T-cell (primary cell): ENCODE measurements around the gene ADIRF. TPM values are rescaled to one million over a fixed set of nuclear protein-coding genes. Genes with fewer than 3 reads are reported as not detected.

Experiments used
- ATAC-seq, 4 experiments: fragments of 200-7000 bp in 3 of 4; fragments of 150-1000 bp in 1 of 4; cut with Tn5 transposase; replicated peaks in 1 of 4; 1 replicate in 3 of 4; 2 replicates in 1 of 4; pipeline ENCODE4 v1.10.0; 2021; ENCODE audit warnings: moderate library complexity in 3 of 4, mild to moderate bottlenecking in 2 of 4, moderate number of reproducible peaks in 1 of 4
- CTCF ChIA-PET, 2 donors: fragments of 300-600 bp; sonication (Branson Sonifier 250); formaldehyde crosslinking; loops; one replicate each; lab custom pipeline; 2022; ENCODE audit warnings: antibody characterized with exemption in 2 of 2; lab: Charles Lee
- POLR2A ChIA-PET, 2 donors: fragments of 300-600 bp; sonication (Branson Sonifier 250); formaldehyde crosslinking; loops; one replicate each; lab custom pipeline; 2022; ENCODE audit warnings: antibody characterized with exemption in 2 of 2; lab: Charles Lee
- DNase-seq, 35 experiments: peaks; one replicate each; pipeline versions ENCODE4 v3.0.0 to v3.0.0-alpha.2; 2013 to 2023
- H3K27ac ChIP-seq: one replicate; pipeline ENCODE4 v1.5.1; 2013; ENCODE audit warnings: low read length
- H3K27me3 ChIP-seq, 2 experiments: replicated peaks in 1 of 2; 1 replicate in 1 of 2; 2 replicates in 1 of 2; pipeline versions ENCODE4 v1.6.1 to v1.7.0; 2013; ENCODE audit warnings: low read length in 1 of 2, mixed read lengths in 1 of 2; ENCODE audit not compliant: control insufficient read depth in 2 of 2, insufficient read depth in 2 of 2; ENCODE audit errors: extremely low read depth in 1 of 2
- H3K36me3 ChIP-seq, 2 donors: 1 replicate in 1 of 2; 2 replicates in 1 of 2; pipeline versions ENCODE4 v1.6.1 to v1.7.0; 2013; ENCODE audit warnings: low read length in 1 of 2; ENCODE audit not compliant: control insufficient read depth in 2 of 2, insufficient read depth in 1 of 2; ENCODE audit errors: extremely low read depth in 1 of 2
- H3K4me1 ChIP-seq, 2 experiments: 1 replicate in 1 of 2; 2 replicates in 1 of 2; pipeline versions ENCODE4 v1.6.1 to v1.7.0; 2013; ENCODE audit warnings: low read length in 2 of 2, mixed read lengths in 1 of 2; ENCODE audit not compliant: insufficient read depth in 2 of 2, control insufficient read depth in 1 of 2; ENCODE audit errors: extremely low read depth in 1 of 2
- H3K4me3 ChIP-seq, 2 donors: 1 replicate in 1 of 2; 2 replicates in 1 of 2; pipeline versions ENCODE4 v1.5.1 to v1.7.0; 2013; ENCODE audit warnings: mild to moderate bottlenecking in 2 of 2, low read length in 1 of 2, moderate library complexity in 1 of 2; ENCODE audit not compliant: control insufficient read depth in 1 of 2; ENCODE audit errors: extremely low read depth in 1 of 2
- H3K9me3 ChIP-seq: 2 replicates; pipeline ENCODE4 v1.7.0; 2013
- H3K27ac Mint-ChIP-seq, 2 donors: one replicate each; pipeline ENCODE4 v1.8.0; 2020 to 2021; ENCODE audit warnings: mild to moderate bottlenecking in 2 of 2, mixed read lengths in 2 of 2
- H3K27me3 Mint-ChIP-seq, 2 donors: one replicate each; pipeline ENCODE4 v1.8.0; 2021 to 2022; ENCODE audit warnings: mixed read lengths in 2 of 2
- H3K36me3 Mint-ChIP-seq: one replicate; pipeline ENCODE4 v1.8.0; 2021; ENCODE audit warnings: mixed read lengths
- H3K4me1 Mint-ChIP-seq, 3 donors: one replicate each; pipeline ENCODE4 v1.8.0; 2020 to 2022; ENCODE audit warnings: mixed read lengths in 3 of 3, mild to moderate bottlenecking in 1 of 3
- H3K4me3 Mint-ChIP-seq, 3 donors: one replicate each; pipeline ENCODE4 v1.8.0; 2020 to 2022; ENCODE audit warnings: mild to moderate bottlenecking in 3 of 3, mixed read lengths in 3 of 3, moderate library complexity in 3 of 3
- H3K9me3 Mint-ChIP-seq, 3 donors: one replicate each; pipeline ENCODE4 v1.8.0; 2020 to 2022; ENCODE audit warnings: mixed read lengths in 3 of 3
- WGBS: methylation state at CpG from one replicate; pipeline ENCODE4 v1.1.5; 2013; ENCODE audit warnings: missing lambda C conversion rate; ENCODE audit not compliant: insufficient coverage; 5-methylcytosine and 5-hydroxymethylcytosine counted together
- total RNA-seq, 35 experiments: library from RNA in 6 of 35; stranded (reverse) in 6 of 35; fragments of 120-200 nt in 1 of 35; gene quantifications; one replicate each; pipeline versions ENCODE4 v1.2.1 to v1.2.4 and lab custom pipeline; 2013 to 2026

Gene ADIRF
- total RNA-seq, 5 donors from 2014 or later (not counting 1 experiment from before 2014, with no cell fraction given) = 0.41 to 0.76 (median 0.66) TPM; not detected in 2

DNA sequence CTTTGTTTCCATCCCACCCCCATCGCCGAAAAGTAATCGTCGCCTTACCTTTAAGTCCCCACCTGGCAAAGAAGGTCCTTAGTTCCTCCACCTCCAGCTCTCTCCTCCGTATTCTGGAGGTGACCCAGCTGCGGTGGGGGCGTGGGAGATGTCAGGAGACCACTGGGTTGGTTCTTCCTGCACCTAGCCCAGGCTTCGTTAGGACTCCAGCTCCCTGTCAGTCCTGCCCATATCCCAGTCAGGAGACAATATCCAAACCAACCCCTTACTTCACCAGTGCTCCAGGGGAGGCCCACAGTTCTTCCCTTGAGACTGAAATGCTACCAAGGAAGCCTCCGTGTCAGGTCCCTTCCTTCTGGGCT lies 693 bp downstream of the ADIRF start:
- CTCF ChIA-PET = interaction anchor here (0.5 to 2.8 kb wide), 3 partner anchors 14 to 216 kb away, joined by 3 to 8 read pairs (median 3); no protein-coding TSS in a partner anchor
- Histone ChIP-seq H3K9me3 (no peaks in the 10 kb centered on the region), H3K4me1 (peaks cover 7 to 67% of the 10 kb centered on the region in 2 experiments), H3K27ac (no peak overlapping the region), H3K27me3 (peaks cover 4 to 27% of the 10 kb centered on the region in 2 experiments), H3K36me3 (no peaks in the 10 kb centered on the region), H3K4me3 (peak overlapping the region in 1 of 2 donors; percentile 35)
- ATAC-seq (no peak), DNase-seq (no peak)
- Mint-ChIP-seq H3K4me3 (peak overlapping the region; percentile 7 to 86 (median 24)), H3K9me3 (no peaks in the 10 kb centered on the region), H3K27me3 (no peaks in the 10 kb centered on the region), H3K4me1 (peaks cover 41 to 58% (median 49%) of the 10 kb centered on the region in 3 donors), H3K27ac (no peak overlapping the region), H3K36me3 (no peaks in the 10 kb centered on the region)
- WGBS = 66% methylated on average over 3 of the region's 9 CpGs
- POLR2A ChIA-PET = no interaction called here

DNA sequence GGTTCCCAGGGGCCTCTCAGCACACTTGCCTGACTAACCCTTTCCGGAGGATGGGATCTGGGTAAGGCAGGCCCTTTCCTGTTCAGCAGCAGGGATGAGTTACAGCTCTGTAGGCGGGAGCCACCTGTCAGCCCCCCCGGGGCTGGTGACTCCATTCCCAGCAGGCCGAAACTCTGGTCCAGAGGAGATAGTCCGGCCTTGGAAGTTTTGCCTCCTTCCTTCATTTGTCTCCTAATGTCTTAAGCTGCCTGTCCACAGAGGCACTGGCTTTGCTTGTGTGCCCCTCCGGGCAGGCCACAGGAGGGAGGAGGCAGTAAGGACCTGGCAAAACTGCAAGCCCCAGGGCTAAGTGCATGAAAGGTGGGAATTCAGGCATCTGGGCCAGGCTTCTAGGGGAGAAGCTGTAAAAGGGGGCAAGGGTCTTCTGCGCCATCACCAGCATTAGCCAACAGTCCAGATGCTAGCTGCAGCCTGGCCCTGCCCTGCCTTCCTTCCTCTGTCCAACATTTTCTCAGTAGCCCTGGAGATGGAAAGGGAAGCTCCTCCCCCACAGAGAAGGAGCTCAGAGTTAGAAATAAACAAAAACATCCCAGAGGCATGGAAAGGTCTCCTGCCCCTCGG lies 1.2 kb downstream of the ADIRF start:
- Mint-ChIP-seq H3K4me1 (peaks cover 41 to 58% (median 49%) of the 10 kb centered on the region in 3 donors), H3K36me3 (no peaks in the 10 kb centered on the region), H3K4me3 (peak overlapping the region in 2 of 3 donors; percentile 39 to 86), H3K9me3 (no peaks in the 10 kb centered on the region), H3K27ac (peak overlapping the region in 1 of 2 donors; percentile 66), H3K27me3 (no peaks in the 10 kb centered on the region)
- 97% methylated on average over 4 of the region's 8 CpGs for WGBS
- no peak overlapping the region for H3K4me3 ChIP-seq
- H3K36me3 ChIP-seq = no peaks in the 10 kb centered on the region
- ChIA-PET CTCF (interaction anchor here (0.6 to 2.8 kb wide), 2 partner anchors 29 to 216 kb away, joined by 3 to 8 read pairs; no protein-coding TSS in a partner anchor), POLR2A (no interaction called here)
- no peak for DNase-seq
- no peak overlapping the region for H3K27ac ChIP-seq
- H3K9me3 ChIP-seq = no peaks in the 10 kb centered on the region
- H3K27me3 ChIP-seq = peaks cover 4 to 27% of the 10 kb centered on the region in 2 experiments
- H3K4me1 ChIP-seq = peaks cover 7 to 67% of the 10 kb centered on the region in 2 experiments
- ATAC-seq = no peak

DNA sequence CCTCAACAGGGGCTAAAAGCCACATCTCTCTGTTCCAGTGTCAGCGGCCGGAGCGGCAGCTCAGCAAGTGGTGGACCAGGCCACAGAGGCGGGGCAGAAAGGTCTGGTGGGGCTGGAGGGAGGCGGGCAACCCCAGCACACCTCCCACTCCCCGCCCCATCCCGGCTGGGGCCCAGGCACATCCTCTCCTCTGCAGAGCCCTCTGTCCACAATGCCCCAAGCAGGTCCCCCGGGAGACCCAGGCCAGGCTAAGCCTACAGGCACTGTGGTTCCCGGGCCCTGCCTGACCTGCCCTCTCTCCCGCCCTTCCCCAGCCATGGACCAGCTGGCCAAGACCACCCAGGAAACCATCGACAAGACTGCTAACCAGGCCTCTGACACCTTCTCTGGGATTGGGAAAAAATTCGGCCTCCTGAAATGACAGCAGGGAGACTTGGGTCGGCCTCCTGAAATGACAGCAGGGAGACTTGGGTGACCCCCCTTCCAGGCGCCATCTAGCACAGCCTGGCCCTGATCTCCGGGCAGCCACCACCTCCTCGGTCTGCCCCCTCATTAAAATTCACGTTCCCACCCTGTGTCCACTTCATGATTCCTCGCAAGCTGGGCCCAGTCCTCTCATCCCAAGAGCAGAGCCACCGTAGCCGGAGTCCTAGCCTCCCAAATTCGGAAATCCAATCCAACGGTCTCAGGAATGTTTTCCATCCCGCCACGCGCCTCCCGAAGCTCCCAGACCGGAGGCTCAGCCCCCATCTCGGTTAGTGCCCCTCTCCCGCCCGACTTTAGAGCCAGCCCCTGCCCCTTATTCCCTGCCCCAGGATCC lies 2.1 kb downstream of the ADIRF start:
- H3K4me1 Mint-ChIP-seq = peaks cover 41 to 56% (median 49%) of the 10 kb centered on the region in 3 donors
- DNase-seq (peak in 1 of 35 experiments; percentile 15), ATAC-seq (no peak)
- WGBS = 57% methylated on average over 26 of the region's 30 CpGs
- Histone ChIP-seq H3K27me3 (peaks cover 4 to 24% of the 10 kb centered on the region in 2 experiments), H3K4me1 (peaks cover 7 to 67% of the 10 kb centered on the region in 2 experiments), H3K36me3 (no peaks in the 10 kb centered on the region), H3K27ac (peak overlapping the region; percentile 93), H3K9me3 (no peaks in the 10 kb centered on the region), H3K4me3 (peak overlapping the region; percentile 61 to 72)
- no peaks in the 10 kb centered on the region for H3K9me3 Mint-ChIP-seq
- H3K27me3 Mint-ChIP-seq = no peaks in the 10 kb centered on the region
- POLR2A ChIA-PET = interaction anchor here (0.5 to 0.6 kb wide), 2 partner anchors 11 to 113 kb away, joined by 4 to 7 read pairs; no protein-coding TSS in a partner anchor
- CTCF ChIA-PET = interaction anchor here (1.0 to 2.8 kb wide), 2 partner anchors 30 to 31 kb away, joined by 3 to 8 read pairs; no protein-coding TSS in a partner anchor
- H3K4me3 Mint-ChIP-seq = peak overlapping the region; percentile 77 to 86 (median 80)
- peak overlapping the region; percentile 78 to 85 for H3K27ac Mint-ChIP-seq
- H3K36me3 Mint-ChIP-seq = no peaks in the 10 kb centered on the region

DNA sequence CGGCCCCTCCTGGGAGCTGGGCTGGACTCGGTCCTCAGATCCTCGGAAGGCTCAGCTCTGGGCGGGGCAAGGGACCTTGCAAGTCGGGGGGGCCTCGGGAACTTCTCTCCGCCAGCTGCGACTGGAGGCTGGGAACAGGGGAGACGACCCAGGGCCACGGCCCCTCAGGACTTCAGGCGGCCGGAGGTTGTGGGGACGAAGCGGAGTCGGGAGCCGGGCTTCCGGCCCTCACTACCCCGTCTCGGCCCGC lies 2.6 kb downstream of the ADIRF start:
- Histone ChIP-seq H3K9me3 (no peaks in the 10 kb centered on the region), H3K27me3 (peaks cover 4 to 24% of the 10 kb centered on the region in 2 experiments), H3K4me3 (peak overlapping the region; percentile 61 to 72), H3K27ac (peak overlapping the region; percentile 93), H3K36me3 (no peaks in the 10 kb centered on the region), H3K4me1 (peaks cover 7 to 62% of the 10 kb centered on the region in 2 experiments)
- Mint-ChIP-seq H3K27me3 (no peaks in the 10 kb centered on the region), H3K4me3 (peak overlapping the region; percentile 77 to 86 (median 80)), H3K36me3 (no peaks in the 10 kb centered on the region), H3K27ac (peak overlapping the region; percentile 78 to 85), H3K4me1 (peaks cover 35 to 51% (median 45%) of the 10 kb centered on the region in 3 donors), H3K9me3 (no peaks in the 10 kb centered on the region)
- no peak for ATAC-seq
- 0% methylated on average over 17 of the region's 20 CpGs for WGBS
- POLR2A ChIA-PET = interaction anchor here in 1 of 2 donors (0.6 kb wide), 1 partner anchor 112 kb away, joined by 7 read pairs; no protein-coding TSS in a partner anchor
- no peak for DNase-seq
- CTCF ChIA-PET = interaction anchor here in 1 of 2 donors (1.0 kb wide), 1 partner anchor 31 kb away, joined by 3 read pairs; no protein-coding TSS in a partner anchor

DNA sequence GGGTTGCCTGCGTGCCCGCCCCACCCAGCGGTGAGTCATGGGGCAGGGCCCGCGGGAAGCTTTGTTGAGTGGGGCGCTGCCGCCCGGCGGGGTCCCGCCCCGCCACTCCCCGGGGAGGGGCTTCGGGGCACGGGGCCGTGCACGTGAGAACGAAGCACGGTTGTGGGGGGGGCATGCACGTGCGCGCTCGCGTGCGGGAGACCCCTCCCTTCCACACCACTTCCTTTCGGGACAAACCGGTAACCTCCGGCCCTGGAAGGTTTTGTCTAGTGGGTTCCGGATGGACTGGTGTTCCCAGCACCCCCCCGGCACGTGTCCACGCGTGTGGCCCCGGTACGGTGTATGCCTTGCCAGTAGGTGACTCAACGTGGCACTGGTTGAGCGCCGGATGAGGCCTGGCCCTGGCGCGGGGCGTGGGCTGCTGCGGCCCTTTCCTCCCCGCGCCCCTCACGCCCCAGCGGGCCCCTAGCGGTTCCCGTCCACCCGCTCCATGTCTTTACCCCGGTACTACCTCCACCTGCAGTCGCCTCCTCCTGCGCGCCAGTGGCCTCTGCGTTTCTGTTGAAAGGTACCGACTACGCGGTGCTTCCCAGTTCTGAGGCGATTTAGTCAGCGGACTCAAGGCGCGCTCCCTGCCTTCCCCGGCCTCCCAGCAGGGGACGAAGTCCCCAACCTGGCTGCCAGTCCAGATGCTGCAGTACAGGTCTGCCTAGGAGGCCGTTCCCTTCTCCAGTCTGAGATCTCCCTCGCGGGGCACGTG lies 3.1 kb downstream of the ADIRF start:
- H3K9me3 ChIP-seq = no peaks in the 10 kb centered on the region
- Mint-ChIP-seq H3K4me3 (peak overlapping the region; percentile 77 to 86 (median 83)), H3K27me3 (no peaks in the 10 kb centered on the region), H3K9me3 (no peaks in the 10 kb centered on the region), H3K36me3 (no peaks in the 10 kb centered on the region), H3K4me1 (peaks cover 30 to 46% (median 40%) of the 10 kb centered on the region in 3 donors), H3K27ac (peak overlapping the region; percentile 88 to 92)
- H3K36me3 ChIP-seq = no peaks in the 10 kb centered on the region
- DNase-seq = peak; percentile 78 to 93 (median 87)
- POLR2A ChIA-PET = no interaction called here
- H3K4me3 ChIP-seq = peak overlapping the region; percentile 61 to 72
- CTCF ChIA-PET = interaction anchor here in 1 of 2 donors (1.0 kb wide), 1 partner anchor 32 kb away, joined by 3 read pairs; no protein-coding TSS in a partner anchor
- H3K27ac ChIP-seq = peak overlapping the region; percentile 93
- WGBS = 11% methylated on average over 45 of the region's 66 CpGs
- peaks cover 4 to 24% of the 10 kb centered on the region in 2 experiments for H3K27me3 ChIP-seq
- H3K4me1 ChIP-seq = peaks cover 6 to 57% of the 10 kb centered on the region in 2 experiments
- peak; percentile 88 to 90 (median 90) for ATAC-seq
